ENCODE results near the gene TWSG1. TPM values are rescaled to one million over a fixed set of nuclear protein-coding genes. Genes with fewer than 3 reads are reported as not detected.

TWSG1 gene
- total and polyA plus RNA-seq, 2 donors from 2014 or later, result 16.9 to 50.1 TPM

DNA sequence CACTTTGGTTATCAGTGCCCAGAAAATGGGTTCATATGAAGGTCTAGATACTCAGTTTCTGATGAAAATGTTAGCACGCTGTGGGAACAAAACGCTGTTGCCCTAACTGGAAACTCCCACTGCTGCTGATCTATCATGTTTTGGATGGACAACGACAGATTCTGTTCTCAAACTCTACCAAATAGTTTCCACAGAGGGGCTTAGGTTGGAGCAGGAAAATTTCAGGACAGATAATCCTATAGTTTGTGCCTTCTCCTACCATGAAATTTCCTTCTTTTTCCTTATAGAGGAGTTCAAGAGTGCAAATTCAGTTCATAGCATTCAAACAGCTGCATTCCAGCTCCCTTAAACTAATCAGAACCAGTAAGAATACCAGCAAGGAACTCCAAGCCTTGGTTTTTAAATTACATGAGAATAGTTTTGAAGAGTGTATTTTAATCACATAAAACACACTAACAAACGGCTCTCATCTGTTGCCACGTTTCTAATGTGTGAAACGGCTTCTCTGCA, 82.0 kb downstream of the TWSG1 start:
- intact Hi-C loops (cut with DNase I), result no loop called here
- Histone ChIP-seq H3K4me3 (ENCODE audit: low read length in 3 of 3) (peak overlapping the region in 2 of 3 donors; percentile 20 to 54), H3K9me3 (ENCODE audit: control insufficient read depth in 2 of 3, insufficient read depth in 1 of 3, low read length in 3 of 3) (no peaks in the 10 kb centered on the region), H3K4me1 (ENCODE audit: control insufficient read depth in 2 of 3, insufficient read depth in 2 of 3, low read depth in 1 of 3, low read length in 3 of 3) (peaks cover 2 to 18% (median 12%) of the 10 kb centered on the region in 3 donors), H3K27me3 (ENCODE audit: control insufficient read depth, insufficient read depth, low read length) (no peaks in the 10 kb centered on the region), H3K27ac (ENCODE audit: low read depth in 2 of 2, low read length in 2 of 2) (peak overlapping the region in 1 of 2 donors; percentile 83), H3K36me3 (ENCODE audit: control insufficient read depth in 2 of 3, insufficient read depth in 3 of 3, low read length in 3 of 3) (no peaks in the 10 kb centered on the region), H3K9ac (ENCODE audit: low read length in 3 of 3) (peak overlapping the region in 1 of 3 donors; percentile 16)
- TF ChIP-seq CTCF (IDR thresholded peaks at IDR 0.05; ENCODE audit: borderline replicate concordance, extremely low read depth, insufficient read depth), result no peak
- DNase-seq, result no peak
- no peak for FAIRE-seq

DNA sequence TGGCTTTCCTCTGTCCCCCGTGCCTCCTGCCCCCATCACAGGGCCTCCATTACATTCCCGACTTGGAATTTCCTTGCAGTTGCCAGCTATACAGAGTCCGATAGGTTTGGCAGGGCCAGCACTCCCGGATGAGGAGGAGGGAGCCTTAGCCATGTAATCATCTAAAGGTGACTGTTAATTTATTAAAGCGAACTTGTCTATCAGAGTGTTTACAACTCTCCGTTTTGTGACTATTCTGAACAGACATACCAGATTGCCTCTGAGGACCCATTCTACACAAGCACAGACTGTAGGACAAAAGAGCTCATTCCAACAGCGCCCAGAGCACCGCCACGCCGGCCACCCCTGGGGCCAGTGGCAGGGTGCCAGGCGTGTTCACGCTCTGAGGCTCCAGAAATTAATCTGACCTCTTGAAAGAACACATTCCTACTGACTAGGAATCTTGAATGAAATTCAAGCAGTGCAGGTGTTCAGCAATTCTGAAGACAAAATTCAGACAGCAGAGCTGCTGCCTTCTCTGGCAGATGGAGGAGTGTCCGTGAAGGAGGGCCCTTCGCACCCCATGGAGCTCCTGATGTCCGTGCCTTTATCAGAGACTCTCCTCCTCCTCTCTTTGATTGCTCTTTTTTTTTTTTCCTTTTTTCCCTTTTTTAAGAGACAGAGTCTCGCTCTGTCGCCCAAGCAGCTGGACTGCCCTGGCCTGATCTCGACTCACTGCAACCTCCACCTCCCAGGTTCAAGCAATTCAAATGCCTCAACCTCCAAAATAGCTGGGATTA, 82.7 kb downstream of the TWSG1 start:
- DNase-seq (peak; percentile 80 to 90 (median 87)), FAIRE-seq (no peak)
- no peaks in the 10 kb centered on the region for H3K27me3 ChIP-seq (ENCODE audit: control insufficient read depth, insufficient read depth, low read length)
- TF ChIP-seq CTCF (IDR thresholded peaks at IDR 0.05; ENCODE audit: borderline replicate concordance, extremely low read depth, insufficient read depth), result no peak
- intact Hi-C loops (cut with DNase I), result no loop called here
- H3K36me3 ChIP-seq (ENCODE audit: control insufficient read depth in 2 of 3, insufficient read depth in 3 of 3, low read length in 3 of 3), result no peaks in the 10 kb centered on the region
- peak overlapping the region in 1 of 3 donors; percentile 16 for H3K9ac ChIP-seq (ENCODE audit: low read length in 3 of 3)
- H3K4me1 ChIP-seq (ENCODE audit: control insufficient read depth in 2 of 3, insufficient read depth in 2 of 3, low read depth in 1 of 3, low read length in 3 of 3), result peaks cover 2 to 18% (median 12%) of the 10 kb centered on the region in 3 donors
- H3K4me3 ChIP-seq (ENCODE audit: low read length in 3 of 3), result peak overlapping the region in 2 of 3 donors; percentile 20 to 54
- H3K27ac ChIP-seq (ENCODE audit: low read depth in 2 of 2, low read length in 2 of 2), result peak overlapping the region; percentile 60 to 83
- no peaks in the 10 kb centered on the region for H3K9me3 ChIP-seq (ENCODE audit: control insufficient read depth in 2 of 3, insufficient read depth in 1 of 3, low read length in 3 of 3)

GRCh38 chr18:9418047-9418690, 83.6 kb downstream of the TWSG1 start:
- Histone ChIP-seq H3K9me3 (ENCODE audit: control insufficient read depth in 2 of 3, insufficient read depth in 1 of 3, low read length in 3 of 3) (no peaks in the 10 kb centered on the region), H3K9ac (ENCODE audit: low read length in 3 of 3) (no peak overlapping the region), H3K4me3 (ENCODE audit: low read length in 3 of 3) (no peak overlapping the region), H3K27ac (ENCODE audit: low read depth in 2 of 2, low read length in 2 of 2) (peak overlapping the region; percentile 60 to 83), H3K36me3 (ENCODE audit: control insufficient read depth in 2 of 3, insufficient read depth in 3 of 3, low read length in 3 of 3) (no peaks in the 10 kb centered on the region), H3K27me3 (ENCODE audit: control insufficient read depth, insufficient read depth, low read length) (no peaks in the 10 kb centered on the region), H3K4me1 (ENCODE audit: control insufficient read depth in 2 of 3, insufficient read depth in 2 of 3, low read depth in 1 of 3, low read length in 3 of 3) (peaks cover 2 to 18% (median 12%) of the 10 kb centered on the region in 3 donors)
- FAIRE-seq, result no peak
- no peak for TF ChIP-seq CTCF (IDR thresholded peaks at IDR 0.05; ENCODE audit: borderline replicate concordance, extremely low read depth, insufficient read depth)
- intact Hi-C loops (cut with DNase I), result no loop called here
- DNase-seq, result peak in 1 of 5 donors; percentile 48

All from kidney (tissue), 14 donors.